Suppressor macrophage treated with lipopolysaccharide for 1 hour (primary cell): ENCODE results near the gene COL13A1.

ENCODE experiments used
- DNase-seq, 3 donors: peaks; one replicate each; pipeline ENCODE4 v3.0.0-alpha.2; 2020 to 2022

Gene COL13A1

DNA sequence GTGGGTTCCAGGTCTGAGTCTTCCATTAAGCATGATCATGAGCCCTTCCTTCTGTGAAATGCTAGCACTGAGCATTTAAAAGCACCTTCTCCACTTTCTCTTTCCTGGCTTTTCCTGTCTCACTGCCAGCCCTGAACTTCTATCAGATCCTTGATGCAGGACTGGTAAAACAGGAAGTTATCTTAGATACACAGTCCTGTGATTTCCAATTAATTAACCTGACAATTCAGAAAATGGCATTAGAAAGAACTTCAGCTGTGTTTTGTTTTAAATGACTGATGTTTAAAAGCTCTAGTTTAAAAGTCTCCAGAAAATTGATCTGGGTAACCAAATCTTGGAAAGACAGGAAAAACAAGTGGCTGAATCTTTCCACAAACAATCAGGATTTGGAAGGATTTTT lies 172.0 kb downstream of the COL13A1 start:
- DNase-seq, result no peak

GRCh38 chr10:69974551-69975155 lies 172.9 kb downstream of the COL13A1 start:
- DNase-seq, result no peak

DNA sequence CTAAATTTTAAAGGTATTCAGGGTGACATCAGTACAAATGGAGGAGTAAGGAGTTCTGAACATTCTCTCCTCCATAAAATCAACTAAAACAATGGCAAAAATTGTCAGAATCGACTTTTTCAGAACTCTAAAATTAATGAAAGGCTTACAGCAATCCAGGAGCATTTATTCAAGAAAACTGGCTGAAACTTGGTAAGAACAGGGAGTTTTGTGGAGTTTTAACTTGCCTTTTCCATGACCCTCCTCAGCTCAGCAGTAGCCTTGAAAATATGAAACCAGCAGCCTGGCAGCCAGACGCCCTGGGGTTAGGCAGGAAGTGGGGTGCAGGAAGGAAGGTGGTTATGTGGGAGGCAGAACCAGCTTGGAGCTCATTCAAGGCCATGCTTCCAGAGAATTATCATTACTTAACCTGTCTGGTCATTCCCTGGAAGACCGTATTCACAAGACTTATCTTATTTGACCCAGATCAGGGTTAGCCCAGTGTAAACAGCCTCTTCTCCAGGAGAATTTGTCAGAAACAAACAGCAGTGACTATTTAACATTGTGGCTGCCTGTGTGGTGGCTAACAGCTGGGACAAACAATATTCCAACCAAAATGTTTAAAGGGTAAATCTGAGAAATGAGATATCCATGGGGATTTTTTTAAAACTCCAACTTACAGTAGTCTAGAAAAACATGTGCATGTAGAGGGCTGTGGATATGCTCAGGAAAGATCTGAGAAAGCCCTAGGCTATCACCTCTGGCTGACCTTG lies 175.3 kb downstream of the COL13A1 start:
- DNase-seq, result no peak

DNA sequence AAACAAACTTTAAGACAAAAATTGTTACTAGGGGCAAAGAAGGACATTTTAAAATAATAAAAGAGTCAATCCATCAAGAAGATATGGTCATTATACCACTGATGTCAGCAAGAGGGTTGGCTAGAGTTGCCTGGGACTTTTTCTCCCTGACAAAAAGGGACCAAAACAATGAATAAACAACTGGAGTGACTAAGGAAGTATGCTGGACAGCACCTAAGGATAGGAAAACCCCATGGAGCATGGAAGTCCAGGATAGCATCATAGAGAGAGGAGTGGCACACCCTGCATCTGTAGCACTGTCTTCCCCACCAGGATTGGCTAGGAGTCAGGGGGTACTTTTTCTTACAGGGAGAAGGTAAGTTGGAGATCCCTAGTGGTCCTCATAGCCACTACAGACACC lies 177.5 kb downstream of the COL13A1 start:
- DNase-seq, result peak; percentile 38 to 55 (median 44)

DNA sequence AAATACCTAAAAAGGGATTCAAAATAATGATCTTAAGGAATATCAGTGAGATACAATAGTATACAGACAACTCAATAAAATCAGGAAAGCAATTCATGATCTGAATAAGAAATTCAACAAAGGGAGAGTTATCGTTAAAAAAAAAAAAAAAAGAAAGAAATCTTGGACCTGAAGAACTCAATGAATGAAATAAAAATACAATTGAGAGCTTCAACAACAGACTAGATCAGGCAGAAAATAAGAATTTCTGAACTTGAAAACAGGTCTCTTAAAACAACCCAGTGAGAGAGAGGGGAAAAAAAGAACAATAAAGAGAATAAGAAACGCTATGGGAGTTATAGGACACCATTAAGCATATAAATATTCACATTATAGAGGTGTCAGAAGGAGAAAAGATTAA lies 179.0 kb downstream of the COL13A1 start:
- no peak for DNase-seq

GRCh38 chr10:69988094-69988493 lies 186.4 kb downstream of the COL13A1 start:
- DNase-seq, result no peak

GRCh38 chr10:69991151-69991550 lies 189.4 kb downstream of the COL13A1 start:
- DNase-seq, result no peak

- peak; percentile 78 to 86 (median 79) for DNase-seq
Measured at GRCh38 chr10:69994262-69994661, 192.6 kb downstream of the COL13A1 start.

GRCh38 chr10:69996611-69997010 lies 194.9 kb downstream of the COL13A1 start:
- no peak for DNase-seq

DNA sequence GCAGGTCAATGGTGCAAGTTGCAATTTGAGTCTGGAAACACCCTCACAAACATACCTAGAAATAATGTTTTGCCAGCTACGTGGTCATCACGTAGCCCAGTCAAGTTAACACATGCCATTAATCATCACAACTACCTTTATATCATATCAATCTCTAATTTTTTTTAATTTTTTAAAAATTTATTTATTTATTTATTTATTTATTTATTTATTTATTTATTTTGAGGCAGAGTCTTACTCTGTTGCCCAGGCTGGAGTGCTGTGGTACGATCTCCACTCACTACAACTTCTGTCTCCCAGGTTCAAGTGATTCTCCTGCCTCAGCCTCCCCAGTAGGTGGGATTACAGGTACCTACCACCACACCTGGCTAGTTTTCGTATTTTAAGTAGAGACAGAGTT lies 198.6 kb downstream of the COL13A1 start:
- no peak for DNase-seq

DNA sequence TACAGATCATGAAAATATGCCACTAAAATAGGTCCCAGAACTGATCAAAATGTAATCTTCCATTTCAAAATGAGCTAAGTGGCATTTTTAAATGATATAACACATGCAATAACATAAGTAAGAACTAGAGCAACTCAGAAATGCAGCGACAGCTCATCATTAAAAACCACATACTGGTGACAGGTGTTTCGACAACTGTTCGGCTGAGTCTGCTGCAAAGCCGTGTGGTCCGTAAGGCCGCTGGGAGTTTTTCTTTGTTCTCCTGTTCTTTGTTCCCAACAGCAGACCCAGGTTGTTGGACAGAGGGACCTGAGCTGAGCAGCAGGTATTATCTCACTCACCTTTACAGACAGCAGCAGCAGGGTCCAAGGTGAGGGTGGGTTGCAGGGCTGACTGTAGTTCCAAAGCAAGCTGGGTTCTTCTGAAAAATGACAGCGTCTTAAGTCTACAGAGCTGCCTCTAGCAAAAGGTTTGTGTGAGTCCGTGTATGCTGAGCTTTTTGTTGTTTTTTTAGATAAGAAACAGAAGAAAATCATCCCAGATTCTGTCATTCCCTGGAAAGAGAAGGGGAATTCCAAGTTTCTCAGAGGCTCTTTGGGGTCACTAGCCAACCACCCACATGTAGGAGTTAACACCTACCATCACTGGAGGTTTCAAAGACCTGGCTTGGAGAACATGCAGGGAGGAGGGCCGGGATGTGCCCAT lies 205.6 kb downstream of the COL13A1 start:
- no peak for DNase-seq
